ENCODE measurements around the gene DNLZ.

GRCh38 chr9:136314944-136315343, 48.6 kb downstream of the DNLZ start:
- TF ChIP-seq, protein P1, sequence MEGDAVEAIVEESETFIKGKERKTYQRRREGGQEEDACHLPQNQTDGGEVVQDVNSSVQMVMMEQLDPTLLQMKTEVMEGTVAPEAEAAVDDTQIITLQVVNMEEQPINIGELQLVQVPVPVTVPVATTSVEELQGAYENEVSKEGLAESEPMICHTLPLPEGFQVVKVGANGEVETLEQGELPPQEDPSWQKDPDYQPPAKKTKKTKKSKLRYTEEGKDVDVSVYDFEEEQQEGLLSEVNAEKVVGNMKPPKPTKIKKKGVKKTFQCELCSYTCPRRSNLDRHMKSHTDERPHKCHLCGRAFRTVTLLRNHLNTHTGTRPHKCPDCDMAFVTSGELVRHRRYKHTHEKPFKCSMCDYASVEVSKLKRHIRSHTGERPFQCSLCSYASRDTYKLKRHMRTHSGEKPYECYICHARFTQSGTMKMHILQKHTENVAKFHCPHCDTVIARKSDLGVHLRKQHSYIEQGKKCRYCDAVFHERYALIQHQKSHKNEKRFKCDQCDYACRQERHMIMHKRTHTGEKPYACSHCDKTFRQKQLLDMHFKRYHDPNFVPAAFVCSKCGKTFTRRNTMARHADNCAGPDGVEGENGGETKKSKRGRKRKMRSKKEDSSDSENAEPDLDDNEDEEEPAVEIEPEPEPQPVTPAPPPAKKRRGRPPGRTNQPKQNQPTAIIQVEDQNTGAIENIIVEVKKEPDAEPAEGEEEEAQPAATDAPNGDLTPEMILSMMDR (conservative IDR thresholded peaks at IDR 0.05 in 1 of 2, IDR thresholded peaks at IDR 0.05 in 1 of 2; ENCODE audit: low read depth in 1 of 2, low read length in 2 of 2) = no peak
- no peak for TF ChIP-seq EZH2 (IDR thresholded peaks at IDR 0.05; ENCODE audit: low read length, missing control alignments)

Measured in fibroblast of lung (primary cell).